Prostate gland (tissue), 2 donors: ENCODE data around the gene PRSS21. TPM values are rescaled to one million over a fixed set of nuclear protein-coding genes. Genes with fewer than 3 reads are reported as not detected.

ENCODE experiments used
- DNase-seq: peaks from one replicate; pipeline ENCODE4 v3.0.0-alpha.2; 2019; ENCODE audit warnings: low spot score
- H3K27ac ChIP-seq, 2 donors: fragments of 200-600 bp; sonication (generic); 2 replicates each; pipeline ENCODE4 v1.5.1; 2017 to 2019
- H3K27me3 ChIP-seq: fragments of 200-600 bp; sonication (generic); replicated peaks from 2 replicates; pipeline ENCODE4 v1.5.1; 2019; ENCODE audit not compliant: insufficient read depth
- H3K36me3 ChIP-seq, 2 donors: fragments of 200-600 bp; sonication (generic); 1 replicate in 1 of 2; 2 replicates in 1 of 2; pipeline versions ENCODE4 v1.5.1 to v1.8.1; 2017 to 2019
- H3K4me1 ChIP-seq: fragments of 200-600 bp; sonication (generic); replicated peaks from 2 replicates; pipeline ENCODE4 v1.5.1; 2019
- H3K4me3 ChIP-seq, 2 donors: fragments of 200-600 bp; sonication (generic); 2 replicates each; pipeline ENCODE4 v1.5.1; 2017 to 2019
- H3K9me3 ChIP-seq: fragments of 200-600 bp; sonication (generic); 2 replicates; pipeline ENCODE4 v1.5.1; 2017
- CTCF ChIP-seq, 4 experiments: fragments of 200-600 bp in 2 of 4; fragments of 450-650 bp in 2 of 4; sonication (generic) in 2 of 4; IDR thresholded peaks; 1 replicate in 3 of 4; 2 replicates in 1 of 4; pipeline ENCODE4 v1.5.1; 2016 to 2019; ENCODE audit warnings: antibody characterized with exemption in 4 of 4, mild to moderate bottlenecking in 2 of 4, moderate library complexity in 2 of 4
- POLR2A ChIP-seq: fragments of 450-650 bp; IDR thresholded peaks from one replicate; pipeline ENCODE4 v1.6.1; 2016; ENCODE audit warnings: antibody characterized with exemption, mild to moderate bottlenecking
- POLR2AphosphoS5 ChIP-seq: sonication (generic); formaldehyde crosslinking; IDR thresholded peaks from one replicate; pipeline ENCODE4 v1.6.1; 2017; ENCODE audit warnings: antibody characterized with exemption
- WGBS: methylation state at CpG from one replicate; pipeline ENCODE4 v1.1.5; 2018; 5-methylcytosine and 5-hydroxymethylcytosine counted together
- intact Hi-C: fragments of 100-400 bp; cut with DNase I; formaldehyde crosslinking; loops from one replicate; pipeline ENCODE4 v1.14.2; 2022
- total RNA-seq, 2 donors: library from RNA; depleted of rRNA; stranded (reverse); fragments of >200 nt; gene quantifications; one replicate each; pipeline ENCODE4 v1.1.0, GENCODE V29; 2016

Gene PRSS21
- total RNA-seq, 2 donors from 2014 or later, result 33.5 to 50.6 TPM

GRCh38 chr16:2827374-2827791, 10.3 kb downstream of the PRSS21 start:
- Histone ChIP-seq H3K4me1 (peaks cover 6% of the 10 kb centered on the region), H3K27ac (no peak overlapping the region), H3K27me3 (no peaks in the 10 kb centered on the region), H3K9me3 (no peaks in the 10 kb centered on the region), H3K4me3 (no peak overlapping the region), H3K36me3 (no peaks in the 10 kb centered on the region)
- 83% methylated on average over 13 of the region's 15 CpGs for WGBS
- no peak for TF ChIP-seq CTCF (IDR thresholded peaks at IDR 0.05)
- no peak for TF ChIP-seq POLR2AphosphoS5
- TF ChIP-seq POLR2A, result no peak
- no peak for DNase-seq
- intact Hi-C loops, result no loop called here

GRCh38 chr16:2827831-2828520, 10.9 kb downstream of the PRSS21 start:
- WGBS, result 77% methylated on average over 14 of the region's 14 CpGs

GRCh38 chr16:2828521-2828840, 11.4 kb downstream of the PRSS21 start:
- H3K4me1 ChIP-seq, result peaks cover 6% of the 10 kb centered on the region
- intact Hi-C loops, result no loop called here

More at GRCh38 chr16:2827831-2828520, 10.9 kb downstream of the PRSS21 start:
- DNase-seq, result no peak
- H3K27me3 ChIP-seq, result no peaks in the 10 kb centered on the region
- intact Hi-C loops, result no loop called here
- no peak overlapping the region for H3K27ac ChIP-seq
- H3K4me1 ChIP-seq, result peaks cover 6% of the 10 kb centered on the region
- no peaks in the 10 kb centered on the region for H3K9me3 ChIP-seq
- H3K4me3 ChIP-seq, result no peak overlapping the region
- no peak for TF ChIP-seq POLR2AphosphoS5
- no peak for TF ChIP-seq CTCF (IDR thresholded peaks at IDR 0.05)
- no peak for TF ChIP-seq POLR2A
- H3K36me3 ChIP-seq, result no peaks in the 10 kb centered on the region

GRCh38 chr16:2828876-2829430, 11.9 kb downstream of the PRSS21 start:
- Histone ChIP-seq H3K27me3 (no peaks in the 10 kb centered on the region), H3K9me3 (no peaks in the 10 kb centered on the region), H3K27ac (peak overlapping the region; percentile 84 to 92), H3K36me3 (no peaks in the 10 kb centered on the region), H3K4me1 (peaks cover 6% of the 10 kb centered on the region), H3K4me3 (no peak overlapping the region)
- TF ChIP-seq POLR2A (no peak), POLR2AphosphoS5 (no peak)
- 85% methylated on average over 17 of the region's 17 CpGs for WGBS
- DNase-seq, result no peak
- intact Hi-C loops, result no loop called here

More at GRCh38 chr16:2828521-2828840, 11.4 kb downstream of the PRSS21 start:
- no peak for DNase-seq
- WGBS, result 88% methylated on average over 8 of the region's 8 CpGs
- no peak for TF ChIP-seq CTCF (IDR thresholded peaks at IDR 0.05)
- no peak for TF ChIP-seq POLR2AphosphoS5
- no peak for TF ChIP-seq POLR2A
- no peaks in the 10 kb centered on the region for H3K27me3 ChIP-seq
- no peak overlapping the region for H3K27ac ChIP-seq
- H3K36me3 ChIP-seq, result no peaks in the 10 kb centered on the region
- H3K4me3 ChIP-seq, result no peak overlapping the region
- no peaks in the 10 kb centered on the region for H3K9me3 ChIP-seq

- Histone ChIP-seq H3K27ac (peak within 1 kb of the TSS; percentile 84 to 92), H3K9me3 (no peaks in the 10 kb centered on the region), H3K4me3 (peak within 1 kb of the TSS; percentile 25 to 29), H3K4me1 (peaks cover 6% of the 10 kb centered on the region), H3K36me3 (no peaks in the 10 kb centered on the region), H3K27me3 (no peaks in the 10 kb centered on the region)
- WGBS, result 33% methylated on average over 24 of the region's 32 CpGs
- peak; percentile 96 for TF ChIP-seq POLR2AphosphoS5
- peak in 2 of 4 experiments; percentile 20 to 27 for TF ChIP-seq CTCF (IDR thresholded peaks at IDR 0.05)
- TF ChIP-seq POLR2A, result no peak
- intact Hi-C loops, result no loop called here
- DNase-seq, result peak; percentile 88
Observed at GRCh38 chr16:2829501-2830354, 12.7 kb downstream of the PRSS21 start, which contains the start of gene ZG16B. Gene ZG16B (plus strand): TSS chr16:2830303. CDS start chr16:2830442, 139 bp downstream.
